ENCODE results near the gene ZMAT5. TPM values are rescaled to one million over a fixed set of nuclear protein-coding genes. Genes with fewer than 3 reads are reported as not detected.

ZMAT5 gene
- total RNA-seq, 1 donor from 2014 or later, result 28.5 TPM

- DNase-seq (ENCODE audit: low spot score), result no peak
- intact Hi-C loops (cut with micrococcal nuclease), result no loop called here
- Mint-ChIP-seq H3K4me1 (ENCODE audit: low read depth) (no peaks in the 10 kb centered on the region), H3K27ac (no peak overlapping the region), H3K4me3 (no peak overlapping the region), H3K27me3 (ENCODE audit: insufficient read depth) (no peaks in the 10 kb centered on the region), H3K9me3 (no peaks in the 10 kb centered on the region), H3K36me3 (ENCODE audit: low read depth) (peaks cover 4% of the 10 kb centered on the region)
Measured at GRCh38 chr22:29741926-29742325, 24.9 kb downstream of the ZMAT5 start.

- no peaks in the 10 kb centered on the region for H3K4me1 Mint-ChIP-seq (ENCODE audit: low read depth)
- H3K9me3 Mint-ChIP-seq, result no peaks in the 10 kb centered on the region
- H3K4me3 Mint-ChIP-seq, result no peak overlapping the region
- intact Hi-C loops (cut with micrococcal nuclease), result no loop called here
- no peak overlapping the region for H3K27ac Mint-ChIP-seq
- H3K36me3 Mint-ChIP-seq (ENCODE audit: low read depth), result no peaks in the 10 kb centered on the region
- no peaks in the 10 kb centered on the region for H3K27me3 Mint-ChIP-seq (ENCODE audit: insufficient read depth)
- no peak for DNase-seq (ENCODE audit: low spot score)
Measured at GRCh38 chr22:29740216-29740615, 26.6 kb downstream of the ZMAT5 start.

- H3K4me3 Mint-ChIP-seq, result no peak overlapping the region
- no peaks in the 10 kb centered on the region for H3K36me3 Mint-ChIP-seq (ENCODE audit: low read depth)
- no peak for DNase-seq (ENCODE audit: low spot score)
- H3K27me3 Mint-ChIP-seq (ENCODE audit: insufficient read depth), result no peaks in the 10 kb centered on the region
- H3K27ac Mint-ChIP-seq, result no peak overlapping the region
- no peaks in the 10 kb centered on the region for H3K9me3 Mint-ChIP-seq
- intact Hi-C loops (cut with micrococcal nuclease), result no loop called here
- no peaks in the 10 kb centered on the region for H3K4me1 Mint-ChIP-seq (ENCODE audit: low read depth)
Measured at GRCh38 chr22:29739346-29739875, 27.4 kb downstream of the ZMAT5 start.

GRCh38 chr22:29738118-29738815 lies 28.5 kb downstream of the ZMAT5 start:
- no peaks in the 10 kb centered on the region for H3K27me3 Mint-ChIP-seq (ENCODE audit: insufficient read depth)
- H3K4me1 Mint-ChIP-seq (ENCODE audit: low read depth), result no peaks in the 10 kb centered on the region
- H3K9me3 Mint-ChIP-seq, result no peaks in the 10 kb centered on the region
- intact Hi-C loops (cut with micrococcal nuclease), result no loop called here
- no peak overlapping the region for H3K27ac Mint-ChIP-seq
- H3K4me3 Mint-ChIP-seq, result no peak overlapping the region
- H3K36me3 Mint-ChIP-seq (ENCODE audit: low read depth), result no peaks in the 10 kb centered on the region
- DNase-seq (ENCODE audit: low spot score), result no peak

- H3K36me3 Mint-ChIP-seq (ENCODE audit: low read depth), result no peaks in the 10 kb centered on the region
- no peak overlapping the region for H3K4me3 Mint-ChIP-seq
- intact Hi-C loops (cut with micrococcal nuclease), result no loop called here
- no peaks in the 10 kb centered on the region for H3K4me1 Mint-ChIP-seq (ENCODE audit: low read depth)
- H3K27ac Mint-ChIP-seq, result no peak overlapping the region
- no peak for DNase-seq (ENCODE audit: low spot score)
- no peaks in the 10 kb centered on the region for H3K9me3 Mint-ChIP-seq
- H3K27me3 Mint-ChIP-seq (ENCODE audit: insufficient read depth), result no peaks in the 10 kb centered on the region
Measured at GRCh38 chr22:29737251-29738117, 29.3 kb downstream of the ZMAT5 start.

- intact Hi-C loops (cut with micrococcal nuclease), result no loop called here
- no peaks in the 10 kb centered on the region for H3K9me3 Mint-ChIP-seq
- H3K4me3 Mint-ChIP-seq, result no peak overlapping the region
- no peak for DNase-seq (ENCODE audit: low spot score)
- no peak overlapping the region for H3K27ac Mint-ChIP-seq
- no peaks in the 10 kb centered on the region for H3K36me3 Mint-ChIP-seq (ENCODE audit: low read depth)
- no peaks in the 10 kb centered on the region for H3K4me1 Mint-ChIP-seq (ENCODE audit: low read depth)
- H3K27me3 Mint-ChIP-seq (ENCODE audit: insufficient read depth), result no peaks in the 10 kb centered on the region
Measured at GRCh38 chr22:29735416-29735815, 31.4 kb downstream of the ZMAT5 start.

- DNase-seq (ENCODE audit: low spot score), result no peak
- Mint-ChIP-seq H3K4me1 (ENCODE audit: low read depth) (no peaks in the 10 kb centered on the region), H3K4me3 (no peak overlapping the region), H3K27me3 (ENCODE audit: insufficient read depth) (no peaks in the 10 kb centered on the region), H3K27ac (no peak overlapping the region), H3K36me3 (ENCODE audit: low read depth) (no peaks in the 10 kb centered on the region), H3K9me3 (no peaks in the 10 kb centered on the region)
- intact Hi-C loops (cut with micrococcal nuclease), result no loop called here
Measured at GRCh38 chr22:29734838-29735237, 32.0 kb downstream of the ZMAT5 start.

GRCh38 chr22:29734406-29734805 lies 32.4 kb downstream of the ZMAT5 start:
- Mint-ChIP-seq H3K27me3 (ENCODE audit: insufficient read depth) (no peaks in the 10 kb centered on the region), H3K9me3 (no peaks in the 10 kb centered on the region), H3K4me1 (ENCODE audit: low read depth) (no peaks in the 10 kb centered on the region), H3K27ac (no peak overlapping the region), H3K4me3 (no peak overlapping the region), H3K36me3 (ENCODE audit: low read depth) (no peaks in the 10 kb centered on the region)
- intact Hi-C loops (cut with micrococcal nuclease), result no loop called here
- DNase-seq (ENCODE audit: low spot score), result no peak

GRCh38 chr22:29733362-29734201 lies 33.2 kb downstream of the ZMAT5 start:
- Mint-ChIP-seq H3K36me3 (ENCODE audit: low read depth) (no peaks in the 10 kb centered on the region), H3K27ac (no peak overlapping the region), H3K4me3 (no peak overlapping the region), H3K4me1 (ENCODE audit: low read depth) (no peaks in the 10 kb centered on the region), H3K27me3 (ENCODE audit: insufficient read depth) (no peaks in the 10 kb centered on the region), H3K9me3 (no peaks in the 10 kb centered on the region)
- intact Hi-C loops (cut with micrococcal nuclease), result no loop called here
- DNase-seq (ENCODE audit: low spot score), result no peak

- Mint-ChIP-seq H3K27me3 (ENCODE audit: insufficient read depth) (no peaks in the 10 kb centered on the region), H3K36me3 (ENCODE audit: low read depth) (no peaks in the 10 kb centered on the region), H3K27ac (no peak overlapping the region), H3K9me3 (no peaks in the 10 kb centered on the region), H3K4me1 (ENCODE audit: low read depth) (no peaks in the 10 kb centered on the region), H3K4me3 (no peak overlapping the region)
- intact Hi-C loops (cut with micrococcal nuclease), result no loop called here
- no peak for DNase-seq (ENCODE audit: low spot score)
Measured at GRCh38 chr22:29732883-29733282, 33.9 kb downstream of the ZMAT5 start.

- Mint-ChIP-seq H3K36me3 (ENCODE audit: low read depth) (no peaks in the 10 kb centered on the region), H3K27me3 (ENCODE audit: insufficient read depth) (peaks cover 3% of the 10 kb centered on the region), H3K9me3 (no peaks in the 10 kb centered on the region), H3K4me3 (no peak overlapping the region), H3K4me1 (ENCODE audit: low read depth) (no peaks in the 10 kb centered on the region), H3K27ac (no peak overlapping the region)
- DNase-seq (ENCODE audit: low spot score), result no peak
- intact Hi-C loops (cut with micrococcal nuclease), result no loop called here
Measured at GRCh38 chr22:29731058-29731850, 35.6 kb downstream of the ZMAT5 start.

- H3K27ac Mint-ChIP-seq, result no peak overlapping the region
- no peak for DNase-seq (ENCODE audit: low spot score)
- H3K9me3 Mint-ChIP-seq, result no peaks in the 10 kb centered on the region
- intact Hi-C loops (cut with micrococcal nuclease), result no loop called here
- H3K27me3 Mint-ChIP-seq (ENCODE audit: insufficient read depth), result peaks cover 3% of the 10 kb centered on the region
- H3K36me3 Mint-ChIP-seq (ENCODE audit: low read depth), result no peaks in the 10 kb centered on the region
- no peaks in the 10 kb centered on the region for H3K4me1 Mint-ChIP-seq (ENCODE audit: low read depth)
- H3K4me3 Mint-ChIP-seq, result no peak overlapping the region
Measured at GRCh38 chr22:29729161-29729560, 37.6 kb downstream of the ZMAT5 start.
